Activated CD4-positive, alpha-beta T cell treated with anti-CD3 and anti-CD28 coated beads for 1 hour (primary cell): ENCODE measurements around the gene PITPNC1.
"Not testable (repeated sequence)": the region's sequence is repeated elsewhere in the genome, so short reads cannot be mapped to it uniquely, and the experiment has no call there.

Experiments
- DNase-seq: peaks from one replicate; pipeline ENCODE4 v3.0.0-alpha.2; 2020

PITPNC1 gene

GRCh38 chr17:67594115-67594880 is 217.2 kb downstream of the PITPNC1 start:
- DNase-seq, result no peak

GRCh38 chr17:67600408-67600807 is 223.3 kb downstream of the PITPNC1 start:
- no peak for DNase-seq

GRCh38 chr17:67601897-67602296 is 224.8 kb downstream of the PITPNC1 start:
- DNase-seq, result no peak

GRCh38 chr17:67602444-67602843 is 225.4 kb downstream of the PITPNC1 start:
- no peak for DNase-seq

DNA sequence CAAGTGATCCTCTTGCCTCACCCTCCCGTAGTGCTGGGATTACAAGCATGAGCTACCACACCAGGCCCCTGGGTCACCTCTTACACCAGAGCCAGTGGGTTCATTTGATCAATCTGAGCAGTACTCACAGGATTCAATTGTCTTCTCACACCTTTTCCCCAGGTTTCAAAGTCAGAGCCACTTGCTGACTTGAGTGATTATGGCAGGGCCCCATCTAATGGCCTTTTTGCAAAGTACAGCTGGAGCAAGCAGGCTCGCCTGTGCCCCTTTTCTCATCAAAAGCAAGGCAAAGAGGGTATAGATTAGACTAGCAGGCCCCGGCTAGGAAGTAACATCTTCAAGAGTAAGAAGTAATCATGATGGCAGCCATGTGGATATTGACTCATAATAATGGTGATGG is 225.9 kb downstream of the PITPNC1 start:
- DNase-seq, result no peak

- DNase-seq, result no peak
These were observed 228.3 kb downstream of the PITPNC1 start for GRCh38 chr17:67605256-67605912.

DNA sequence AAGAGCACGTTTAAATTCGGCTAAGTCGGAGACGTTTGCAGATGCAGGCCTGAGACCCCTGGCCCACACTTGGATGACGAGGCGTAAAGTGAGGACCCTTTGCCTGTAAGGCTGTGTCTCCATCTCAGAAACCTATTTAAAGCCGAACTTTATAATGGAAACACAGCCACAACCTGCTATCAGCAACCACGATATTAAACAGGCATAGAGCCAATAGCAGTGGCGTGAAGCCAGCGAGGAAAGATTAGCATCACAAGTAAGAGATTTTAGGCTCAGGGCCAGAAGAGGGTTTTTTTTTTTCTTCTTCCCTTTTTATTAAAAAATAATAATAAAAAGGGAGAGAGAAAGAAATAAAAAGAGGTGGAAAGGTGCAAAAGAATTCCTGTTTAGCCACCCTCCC is 229.4 kb downstream of the PITPNC1 start:
- no peak for DNase-seq

DNA sequence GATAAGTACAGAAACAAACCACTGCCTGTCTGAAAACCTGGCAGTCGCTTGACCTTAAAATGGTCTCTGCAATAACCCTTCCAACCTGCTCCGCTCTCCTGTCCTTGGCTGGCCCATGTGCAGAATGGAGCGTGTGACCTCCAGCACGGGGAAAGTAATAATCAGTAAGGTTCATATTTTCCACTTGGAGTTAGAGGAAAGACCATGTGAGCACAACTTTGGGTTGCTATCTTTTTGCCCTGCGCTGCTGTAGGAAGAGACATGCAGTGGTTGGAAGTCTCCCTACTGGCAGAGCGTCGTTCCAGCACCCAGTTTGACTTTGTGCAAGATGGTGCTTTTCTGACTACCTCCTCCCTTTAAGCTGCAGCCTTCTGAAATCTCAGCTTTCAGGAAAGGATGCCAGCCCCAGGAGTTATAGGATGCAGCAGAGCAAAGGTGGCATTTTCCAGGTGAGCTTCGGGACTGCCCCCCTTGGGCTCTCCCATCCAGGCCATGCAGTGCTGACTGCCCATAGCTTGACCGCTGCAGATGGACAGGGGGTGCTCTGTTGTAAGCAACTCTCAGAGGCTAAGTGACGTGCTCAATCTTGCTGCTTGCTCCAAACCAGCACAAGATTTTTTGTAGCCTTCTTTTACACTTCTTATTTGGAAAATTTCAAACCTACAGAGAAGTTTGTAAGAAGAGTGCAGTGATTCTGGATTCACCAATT is 230.0 kb downstream of the PITPNC1 start:
- DNase-seq, result no peak

GRCh38 chr17:67610061-67610460 is 233.0 kb downstream of the PITPNC1 start:
- no peak for DNase-seq

DNA sequence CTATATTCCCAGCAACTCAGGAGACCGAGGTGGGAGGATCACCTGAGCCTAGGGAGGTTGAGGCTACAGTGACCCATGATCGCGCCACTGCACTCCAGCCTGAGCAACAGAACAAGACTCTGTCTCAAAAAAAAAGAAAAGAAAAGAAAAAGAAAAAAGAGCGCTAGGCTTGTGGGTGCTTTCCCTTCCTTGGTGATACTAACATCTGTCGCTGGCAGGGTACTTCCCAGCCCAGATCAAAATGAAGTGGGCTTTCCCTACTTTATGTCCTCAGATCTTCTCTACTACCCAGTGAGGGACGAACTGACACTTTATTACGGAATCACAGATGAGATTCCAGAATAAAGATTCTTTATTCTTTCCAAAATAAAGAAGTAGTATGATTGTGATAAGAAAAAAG is 236.9 kb downstream of the PITPNC1 start:
- no peak for DNase-seq

DNA sequence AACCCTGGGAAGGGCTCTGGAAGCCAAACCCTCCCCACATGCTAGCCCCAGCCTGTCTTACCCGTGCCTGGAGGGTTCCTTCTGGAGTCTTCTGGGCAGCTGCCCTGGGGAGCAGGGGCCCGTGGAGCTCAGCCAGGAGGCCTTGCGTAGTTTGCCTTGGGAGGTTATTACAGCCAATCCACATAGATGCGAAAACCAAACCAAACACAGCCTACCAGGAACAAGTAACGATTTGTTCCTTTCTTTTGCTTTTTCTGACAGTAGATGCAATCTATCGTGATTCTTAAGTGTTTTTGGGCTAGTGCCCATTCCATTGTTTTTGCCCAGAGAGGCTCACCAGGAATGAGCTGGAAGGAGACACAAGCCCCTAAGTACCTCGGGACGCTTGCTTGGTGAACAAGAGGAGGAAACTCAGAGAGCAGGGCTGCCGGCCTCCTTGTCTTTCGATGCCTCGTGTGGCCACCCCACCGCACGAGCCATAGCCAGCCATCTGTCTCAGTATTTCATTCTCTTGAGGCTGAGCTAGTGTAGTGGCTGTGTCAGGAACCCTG is 238.0 kb downstream of the PITPNC1 start:
- DNase-seq, result no peak

DNA sequence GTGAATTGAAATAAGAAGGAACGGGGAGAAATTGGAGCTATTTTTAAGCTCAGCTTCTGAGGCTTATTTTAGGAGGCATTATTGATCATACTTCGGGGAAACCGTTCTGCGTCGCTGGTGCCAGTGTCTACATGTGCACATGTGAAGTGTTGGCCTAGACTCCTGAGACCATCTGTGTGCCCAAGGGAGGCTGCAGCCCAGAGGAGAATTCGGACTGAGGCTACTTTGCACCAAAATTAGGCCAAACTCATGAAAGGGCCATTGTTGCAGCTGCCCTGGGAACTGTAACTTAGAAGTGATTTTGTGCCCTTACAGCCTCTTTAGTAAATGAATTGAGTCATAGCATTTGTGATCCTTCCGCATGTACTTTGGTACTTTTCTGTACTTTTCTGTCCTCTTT is 238.7 kb downstream of the PITPNC1 start:
- no peak for DNase-seq

- no peak for DNase-seq
These were observed 240.3 kb downstream of the PITPNC1 start for GRCh38 chr17:67617304-67617899.

- no peak for DNase-seq
These were observed 242.5 kb downstream of the PITPNC1 start for GRCh38 chr17:67619555-67619954.

- no peak for DNase-seq
These were observed 243.0 kb downstream of the PITPNC1 start for GRCh38 chr17:67620088-67620487.

DNA sequence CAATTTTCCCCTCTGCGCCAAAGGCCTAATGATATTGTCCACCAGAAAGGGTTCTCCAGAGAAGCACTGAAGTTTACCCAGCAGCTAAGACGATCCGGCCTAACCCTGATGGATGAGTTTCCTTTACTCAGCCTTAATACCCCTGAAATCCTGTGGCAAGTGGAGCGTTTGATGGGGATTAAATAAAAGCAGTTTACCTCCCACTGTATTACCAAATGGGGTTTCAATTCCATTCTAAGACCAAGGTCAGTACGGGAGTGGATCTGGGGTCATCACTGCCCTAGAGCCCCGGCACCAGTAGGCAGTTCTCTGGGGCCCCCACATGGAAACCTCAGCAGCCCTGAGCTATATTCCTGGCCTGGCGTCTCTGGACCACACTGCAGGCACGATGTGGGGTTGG is 243.6 kb downstream of the PITPNC1 start:
- no peak for DNase-seq

DNA sequence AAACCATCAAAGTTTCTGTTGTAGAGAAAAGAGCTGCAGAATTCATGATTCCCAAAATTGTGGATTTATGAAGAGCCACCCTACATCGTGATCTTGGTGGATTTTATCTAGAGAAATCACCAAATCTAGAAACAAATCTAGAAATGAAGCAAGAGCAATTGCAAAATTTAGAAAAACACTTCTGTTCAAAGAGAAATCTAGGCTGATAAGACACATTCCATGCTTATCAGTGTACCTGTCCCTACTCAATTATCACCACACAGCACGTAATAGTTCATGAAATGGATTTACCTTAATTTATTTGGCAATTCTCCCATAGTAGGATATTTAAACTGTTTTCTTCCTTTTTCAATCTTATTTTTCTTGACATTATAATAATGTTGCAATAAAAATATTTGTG is 246.7 kb downstream of the PITPNC1 start:
- no peak for DNase-seq

GRCh38 chr17:67624886-67625656 is 248.0 kb downstream of the PITPNC1 start:
- no peak for DNase-seq

DNA sequence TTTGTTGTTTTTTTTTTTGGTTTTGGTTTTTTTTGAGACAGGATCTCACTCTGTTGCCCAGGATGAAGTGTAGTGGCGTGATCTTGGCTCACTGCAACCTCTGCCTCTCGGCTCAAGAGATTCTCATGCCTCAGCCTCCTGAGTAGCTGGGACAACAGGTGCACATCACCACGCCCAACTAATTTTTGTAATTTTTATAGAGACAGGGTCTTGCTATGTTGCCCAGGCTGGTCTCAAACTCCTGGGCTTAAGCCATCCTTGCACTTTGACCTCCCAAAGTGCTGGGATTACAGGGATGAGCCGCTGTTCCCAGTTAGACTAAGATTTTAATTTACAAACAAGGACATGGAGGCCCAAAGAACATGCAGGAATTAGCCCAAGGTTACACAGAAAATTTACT is 248.9 kb downstream of the PITPNC1 start:
- no peak for DNase-seq

- no peak for DNase-seq
These were observed 251.5 kb downstream of the PITPNC1 start for GRCh38 chr17:67628580-67629013.

DNA sequence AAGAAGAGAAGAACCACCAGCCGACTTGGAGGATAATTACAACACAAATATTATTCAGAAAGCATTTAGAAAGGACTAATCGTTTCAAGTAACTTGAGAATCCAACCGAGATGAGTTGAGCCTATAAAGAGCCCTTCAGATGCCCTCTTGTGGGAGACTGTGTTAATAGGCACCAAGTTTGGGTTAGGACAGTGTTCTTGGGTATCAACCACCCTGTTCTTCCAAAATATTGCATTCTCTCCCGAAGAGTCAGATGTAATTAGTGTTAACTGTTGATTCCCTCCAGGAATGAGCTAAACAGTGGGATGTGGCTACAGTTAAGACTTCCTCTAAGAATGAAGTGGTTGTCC is 252.9 kb downstream of the PITPNC1 start:
- DNase-seq, result no peak

DNA sequence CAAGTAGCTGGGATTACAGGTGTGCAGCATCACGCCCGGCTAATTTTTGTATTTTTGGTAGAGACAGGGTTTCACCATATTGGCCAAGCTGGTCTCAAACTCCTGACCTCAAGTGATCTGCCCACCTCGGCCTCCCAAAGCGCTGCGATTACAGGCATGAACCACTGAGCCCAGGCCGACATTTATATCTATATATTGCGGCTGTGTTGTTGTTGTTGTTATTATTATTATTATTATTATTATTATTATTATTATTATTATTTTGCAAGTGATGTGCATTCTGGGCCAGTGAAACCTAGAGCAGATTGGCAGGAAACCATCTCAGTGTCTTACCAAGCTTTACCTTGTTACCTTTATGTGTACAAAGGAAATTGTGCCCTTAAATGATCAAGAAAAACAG is 253.8 kb downstream of the PITPNC1 start:
- DNase-seq, result not testable (repeated sequence)

GRCh38 chr17:67632141-67632540 is 255.1 kb downstream of the PITPNC1 start:
- no peak for DNase-seq
